PC-9 (cell line): ENCODE measurements around the gene ZNF705A. TPM values are rescaled to one million over a fixed set of nuclear protein-coding genes. Genes with fewer than 3 reads are reported as not detected.
"Not testable (repeated sequence)": the region's sequence is repeated elsewhere in the genome, so short reads cannot be mapped to it uniquely, and the experiment has no call there.

Source experiments
- BruUV-seq: library from RNA; stranded (reverse); fragments of 400-500 nt; replicated peaks from 2 replicates; lab custom pipeline; 2021; lab: Mats Ljungman, UMichigan
- CTCF ChIA-PET: fragments of 300-600 bp; sonication (Branson Sonifier 250); formaldehyde crosslinking; loops from one replicate; lab custom pipeline; 2022; ENCODE audit warnings: antibody characterized with exemption; lab: Charles Lee
- POLR2A ChIA-PET: fragments of 300-600 bp; sonication (Branson Sonifier 250); formaldehyde crosslinking; loops from one replicate; lab custom pipeline; 2022; ENCODE audit warnings: antibody characterized with exemption; ENCODE audit not compliant: unreplicated experiment; lab: Charles Lee
- DNase-seq, 2 experiments: peaks; one replicate each; pipeline versions ENCODE4 v3.0.0 to v3.0.0-alpha.2; 2015 to 2022; ENCODE audit warnings: mixed read lengths in 1 of 2
- H2AFZ ChIP-seq: fragments of 200-600 bp; sonication (generic); 2 replicates; pipeline ENCODE4 v1.8.1; 2017; ENCODE audit warnings: antibody characterized with exemption
- H3F3A ChIP-seq: fragments of 200-600 bp; sonication (generic); 2 replicates; pipeline ENCODE4 v1.8.1; 2017; ENCODE audit warnings: antibody characterized with exemption, mild to moderate bottlenecking, low read depth; ENCODE audit not compliant: insufficient read depth
- H3K27ac ChIP-seq: fragments of 200-600 bp; sonication (generic); 2 replicates; pipeline ENCODE4 v1.6.1; 2016; ENCODE audit warnings: mixed run types
- H3K27me3 ChIP-seq: fragments of 200-600 bp; sonication (generic); 2 replicates; pipeline ENCODE4 v1.6.1; 2016; ENCODE audit warnings: low read depth, mixed run types; ENCODE audit not compliant: insufficient read depth
- H3K36me3 ChIP-seq: fragments of 200-600 bp; sonication (generic); 2 replicates; pipeline ENCODE4 v1.6.1; 2016; ENCODE audit warnings: low read depth, mixed run types
- H3K4me1 ChIP-seq: fragments of 200-600 bp; sonication (generic); replicated peaks from 2 replicates; pipeline ENCODE4 v1.6.1; 2016; ENCODE audit warnings: mixed run types; ENCODE audit not compliant: insufficient read depth
- H3K4me2 ChIP-seq: fragments of 200-600 bp; sonication (generic); 2 replicates; pipeline ENCODE4 v1.6.1; 2017; ENCODE audit warnings: mixed run types
- H3K4me3 ChIP-seq: fragments of 200-600 bp; sonication (generic); 2 replicates; pipeline ENCODE4 v1.6.1; 2016; ENCODE audit warnings: mixed run types
- H3K79me2 ChIP-seq: fragments of 200-600 bp; sonication (generic); 2 replicates; pipeline ENCODE4 v1.6.1; 2017; ENCODE audit warnings: low read depth, mixed run types
- H3K9me2 ChIP-seq: fragments of 200-600 bp; sonication (generic); 2 replicates; pipeline ENCODE4 v1.8.1; 2017; ENCODE audit warnings: mild to moderate bottlenecking; ENCODE audit not compliant: insufficient read depth
- H3K9me3 ChIP-seq: fragments of 200-600 bp; sonication (generic); 2 replicates; pipeline ENCODE4 v1.8.1; 2016; ENCODE audit warnings: low read depth; ENCODE audit not compliant: insufficient read depth
- H4K20me1 ChIP-seq: fragments of 200-600 bp; sonication (generic); 2 replicates; pipeline ENCODE4 v1.8.1; 2017; ENCODE audit not compliant: insufficient read depth
- intact Hi-C: fragments of 100-400 bp; cut with micrococcal nuclease; formaldehyde crosslinking; loops from one replicate; pipeline ENCODE4 v1.10.0; 2022; ENCODE audit not compliant: unreplicated experiment
- total RNA-seq: library from RNA; stranded (reverse); gene quantifications from 2 replicates; pipeline ENCODE4 v1.2.3, GENCODE V29; 2021

Gene ZNF705A
- total RNA-seq, 1 experiment from 2014 or later: not detected

GRCh38 chr12:8183346-8183745 is 26.5 kb downstream of the ZNF705A start:
- CTCF ChIA-PET, H3K4me3 ChIP-seq, H3K36me3 ChIP-seq, BruUV-seq, DNase-seq, POLR2A ChIA-PET, H3K4me2 ChIP-seq, H3K9me2 ChIP-seq, H2AFZ ChIP-seq, H3K79me2 ChIP-seq, H3K27me3 ChIP-seq, H4K20me1 ChIP-seq, H3K4me1 ChIP-seq, H3K9me3 ChIP-seq, H3K27ac ChIP-seq, H3F3A ChIP-seq: not testable (repeated sequence)
- intact Hi-C loops: loop anchor here (5.0 kb wide), 1 partner anchor 76 kb away; no protein-coding TSS in a partner anchor

- BruUV-seq, CTCF ChIA-PET: not testable (repeated sequence)
- intact Hi-C loops: loop anchor here (5.0 kb wide), 1 partner anchor 77 kb away; no protein-coding TSS in a partner anchor
Measured at GRCh38 chr12:8184206-8184605, 27.4 kb downstream of the ZNF705A start.

GRCh38 chr12:8188088-8188487 is 31.3 kb downstream of the ZNF705A start:
- DNase-seq, intact Hi-C loops, H3K9me2 ChIP-seq, H3K27me3 ChIP-seq, POLR2A ChIA-PET, H3K4me3 ChIP-seq, H3K27ac ChIP-seq, CTCF ChIA-PET, H3K4me2 ChIP-seq, H3K9me3 ChIP-seq, H3F3A ChIP-seq, H3K79me2 ChIP-seq, H3K36me3 ChIP-seq, H3K4me1 ChIP-seq, H2AFZ ChIP-seq, BruUV-seq, H4K20me1 ChIP-seq: not testable (repeated sequence)

More at GRCh38 chr12:8184206-8184605, 27.4 kb downstream of the ZNF705A start:
- DNase-seq, H3K27me3 ChIP-seq, H3K79me2 ChIP-seq, H4K20me1 ChIP-seq, H2AFZ ChIP-seq, H3F3A ChIP-seq, H3K36me3 ChIP-seq, H3K4me3 ChIP-seq, H3K4me2 ChIP-seq, H3K9me3 ChIP-seq, H3K4me1 ChIP-seq, H3K9me2 ChIP-seq, H3K27ac ChIP-seq, POLR2A ChIA-PET: not testable (repeated sequence)

- H3K4me1 ChIP-seq, H3K79me2 ChIP-seq, H3K4me3 ChIP-seq, intact Hi-C loops, H2AFZ ChIP-seq, H4K20me1 ChIP-seq, BruUV-seq, H3K27ac ChIP-seq, POLR2A ChIA-PET, H3K36me3 ChIP-seq, H3K9me2 ChIP-seq, H3K27me3 ChIP-seq, H3K4me2 ChIP-seq, H3F3A ChIP-seq, H3K9me3 ChIP-seq, DNase-seq: not testable (repeated sequence)
- CTCF ChIA-PET: interaction anchor here (0.6 kb wide), 1 partner anchor 88 kb away, joined by 6 read pairs; no protein-coding TSS in a partner anchor
Measured at GRCh38 chr12:8197685-8198308, 41.0 kb downstream of the ZNF705A start.

- peaks cover 17% of the 10 kb centered on the region; the same call in 1 of the 2 replicates for H3K27me3 ChIP-seq
Measured at GRCh38 chr12:8218711-8219382, 62.0 kb downstream of the ZNF705A start.

GRCh38 chr12:8221375-8221774 is 64.6 kb downstream of the ZNF705A start:
- BruUV-seq, CTCF ChIA-PET, intact Hi-C loops, DNase-seq, H3K9me3 ChIP-seq, H3K27ac ChIP-seq, POLR2A ChIA-PET, H3K4me1 ChIP-seq, H2AFZ ChIP-seq, H3K4me2 ChIP-seq, H3K79me2 ChIP-seq, H3K9me2 ChIP-seq, H3F3A ChIP-seq, H4K20me1 ChIP-seq, H3K36me3 ChIP-seq, H3K4me3 ChIP-seq: not testable (repeated sequence)
- H3K27me3 ChIP-seq: peaks cover 14% of the 10 kb centered on the region; the same call in 1 of the 2 replicates

More at GRCh38 chr12:8218711-8219382, 62.0 kb downstream of the ZNF705A start:
- H3K36me3 ChIP-seq, H3K9me3 ChIP-seq, POLR2A ChIA-PET, BruUV-seq, intact Hi-C loops, H2AFZ ChIP-seq, CTCF ChIA-PET, H3K9me2 ChIP-seq, H4K20me1 ChIP-seq, H3K79me2 ChIP-seq, H3F3A ChIP-seq, H3K4me1 ChIP-seq, H3K4me2 ChIP-seq, DNase-seq, H3K4me3 ChIP-seq, H3K27ac ChIP-seq: not testable (repeated sequence)

- H3K4me1 ChIP-seq, H3K27ac ChIP-seq, BruUV-seq, H3K4me2 ChIP-seq, H3K36me3 ChIP-seq, CTCF ChIA-PET, H2AFZ ChIP-seq, POLR2A ChIA-PET, H3K9me2 ChIP-seq, H3K9me3 ChIP-seq, H4K20me1 ChIP-seq, intact Hi-C loops, H3F3A ChIP-seq, H3K4me3 ChIP-seq, DNase-seq, H3K79me2 ChIP-seq: not testable (repeated sequence)
- H3K27me3 ChIP-seq: peaks cover 14% of the 10 kb centered on the region; the same call in 1 of the 2 replicates
Measured at GRCh38 chr12:8221844-8222243, 65.0 kb downstream of the ZNF705A start.
